SK-MEL-5 (cell line): ENCODE measurements around the gene EIF5. TPM values are rescaled to one million over a fixed set of nuclear protein-coding genes. Genes with fewer than 3 reads are reported as not detected.

Experiments used
- DNase-seq: peaks from one replicate; pipeline ENCODE4 v3.0.0-alpha.2; 2016; ENCODE audit warnings: low read depth, low spot score
- in situ Hi-C: cut with HindIII; loops from 2 replicates; pipeline ENCODE4 v1.10.0; 2016; ENCODE audit warnings: low sequenced_read_pairs, high pct_unique_total_duplicates, low pct_unique_long_range_greater_than_20kb
- polyA plus RNA-seq, 2 experiments: library from polyadenylated mRNA; depleted of rRNA; stranded (reverse); fragments of >200 nt; gene quantifications; 2 replicates each; pipeline ENCODE4 v1.2.3, GENCODE V29; 2015
- total RNA-seq: library from RNA; depleted of rRNA; stranded (reverse); fragments of >200 nt; shearing (Covaris generic); gene quantifications from 2 replicates; pipeline ENCODE4 v1.2.3, GENCODE V29; 2014; rRNA removed

EIF5 gene
- total RNA-seq: 149 and 153 TPM in 2 replicates
- polyA plus RNA-seq (2015; cell fraction: cytosol; rRNA removed): 164 and 217 TPM in 2 replicates
- 212 and 255 TPM in 2 replicates for polyA plus RNA-seq (2015; cell fraction: nucleus; rRNA removed)

- in situ Hi-C loops: no loop called here
- peak; percentile 98 for DNase-seq
Measured at GRCh38 chr14:103333754-103334643, at the start of gene EIF5. Gene EIF5 (plus strand): TSS chr14:103334237. CDS start chr14:103335861, 1,624 bp downstream.

GRCh38 chr14:103284574-103285467 is 49.2 kb upstream of the EIF5 start:
- no peak for DNase-seq
- in situ Hi-C loops: no loop called here

DNA sequence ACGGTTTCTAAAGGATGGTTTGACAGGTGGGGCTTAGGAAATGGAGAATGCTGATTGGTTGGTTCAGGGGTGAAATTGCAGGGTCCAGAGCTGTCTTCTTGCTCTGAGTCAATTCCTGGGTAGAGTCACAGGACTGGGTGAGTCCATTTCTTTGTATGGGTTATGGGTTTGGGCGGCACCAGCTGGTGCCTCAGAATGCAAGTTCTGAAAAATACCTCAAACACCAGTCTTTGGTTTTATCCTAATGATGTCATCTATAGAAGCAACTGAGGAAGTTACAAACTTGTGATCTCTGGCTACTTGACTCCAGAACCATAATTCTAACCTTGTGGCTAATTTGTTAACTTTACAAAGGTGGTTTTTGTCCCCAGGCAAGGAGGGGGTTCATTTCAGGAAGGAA is 47.6 kb upstream of the EIF5 start:
- in situ Hi-C loops: no loop called here

DNA sequence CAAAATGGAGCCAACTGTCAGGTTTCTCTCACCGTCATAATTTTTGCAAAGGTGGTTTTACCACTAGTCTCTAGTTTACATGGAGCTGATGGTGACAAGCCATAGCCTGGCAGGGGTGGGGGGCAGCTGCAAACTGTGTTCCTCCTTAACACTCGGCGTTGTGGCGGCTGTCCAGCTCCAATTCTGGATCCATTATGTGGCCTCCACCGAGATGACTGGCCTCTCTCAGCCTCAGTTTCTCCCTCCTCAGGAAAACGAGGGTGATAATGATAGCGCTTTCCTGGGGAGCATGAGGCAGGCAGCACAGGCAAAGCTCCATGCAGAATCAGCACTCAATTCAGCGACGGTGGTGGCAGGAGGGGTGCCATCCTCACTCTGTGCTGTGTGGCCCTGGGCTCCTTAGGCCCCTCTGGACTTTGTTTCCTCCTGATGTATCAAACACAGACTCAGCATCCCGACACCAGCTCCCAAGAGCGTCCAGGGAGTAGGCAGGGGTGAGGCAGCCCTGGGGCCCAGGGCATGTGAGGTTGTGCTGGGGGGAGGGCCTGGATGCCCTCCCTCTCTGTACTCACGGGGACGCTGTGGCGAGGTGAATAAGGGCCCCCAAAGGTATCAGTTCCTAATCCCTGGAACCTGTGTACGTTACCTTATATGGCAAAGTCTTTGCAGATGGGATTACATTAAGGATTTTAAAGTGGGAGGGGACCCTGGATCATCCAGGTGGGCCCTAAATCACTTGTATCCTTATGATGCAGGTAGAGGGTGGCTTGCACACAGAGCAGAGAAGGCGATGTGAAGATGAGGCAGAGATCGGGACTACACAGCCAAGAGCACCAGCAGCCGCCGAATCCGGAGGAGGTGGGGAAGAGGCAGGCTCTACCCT is 46.8 kb upstream of the EIF5 start:
- no peak for DNase-seq
- in situ Hi-C loops: no loop called here

More for the DNA sequence above, 47.6 kb upstream of the EIF5 start:
- no peak for DNase-seq

DNA sequence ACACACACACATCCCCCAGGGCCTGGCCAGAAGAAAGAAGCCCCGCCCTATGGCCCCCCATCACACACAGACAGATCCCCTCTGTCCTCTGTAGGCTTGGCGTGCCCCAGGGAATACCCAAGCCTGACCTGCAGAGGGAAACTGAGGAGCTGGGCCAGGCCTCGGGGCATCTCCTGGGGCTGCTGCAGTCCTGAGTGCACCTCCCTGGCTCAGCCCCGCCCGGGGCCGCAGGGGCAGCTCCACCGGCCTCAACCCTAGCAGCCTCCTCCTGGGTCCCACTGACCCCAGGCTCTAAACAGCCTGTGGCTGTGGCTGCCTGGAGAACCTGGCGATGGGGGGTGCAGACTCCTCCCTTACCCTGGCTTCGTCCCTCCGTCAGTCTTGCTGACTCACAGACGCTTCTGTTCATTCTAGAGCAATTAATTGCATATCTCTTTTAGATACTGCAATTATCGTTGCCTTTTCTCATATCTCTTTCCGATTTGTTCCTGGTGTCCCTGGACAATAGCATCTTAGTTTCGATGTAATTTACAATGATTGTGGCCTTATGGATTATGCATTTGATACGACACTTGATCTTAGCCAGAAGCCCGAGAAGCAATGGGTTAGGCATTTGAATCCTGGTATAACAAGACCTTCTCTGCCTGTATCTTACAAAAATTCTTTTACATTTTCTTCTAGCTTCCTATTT is 45.8 kb upstream of the EIF5 start:
- DNase-seq: no peak
- in situ Hi-C loops: no loop called here

DNA sequence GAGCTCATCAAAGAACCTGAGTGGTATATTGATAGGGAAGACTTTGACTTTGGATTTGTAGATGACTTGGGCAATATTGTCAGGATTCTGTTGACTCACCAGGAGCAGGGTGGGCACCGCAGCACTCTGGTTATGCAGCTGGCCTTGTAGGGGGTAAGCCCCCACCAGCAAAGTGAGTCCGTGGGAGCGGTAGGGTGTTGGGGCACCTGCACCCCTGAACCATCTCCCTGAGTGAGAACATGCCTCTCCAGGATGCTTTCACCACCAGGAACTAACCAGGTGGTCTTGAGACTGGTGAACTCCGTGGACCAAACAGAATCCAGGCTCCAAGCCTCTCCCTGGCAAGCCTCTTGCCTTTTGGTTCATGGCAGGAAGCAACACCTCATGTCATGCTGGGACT is 44.0 kb upstream of the EIF5 start:
- DNase-seq: no peak
- in situ Hi-C loops: no loop called here

GRCh38 chr14:103290494-103290893 is 43.5 kb upstream of the EIF5 start:
- in situ Hi-C loops: no loop called here
- DNase-seq: no peak

GRCh38 chr14:103290961-103291360 is 43.1 kb upstream of the EIF5 start:
- no peak for DNase-seq
- in situ Hi-C loops: no loop called here

- in situ Hi-C loops: no loop called here
- DNase-seq: peak; percentile 80
Measured at GRCh38 chr14:103292426-103293374, 41.3 kb upstream of the EIF5 start.

GRCh38 chr14:103293465-103293864 is 40.6 kb upstream of the EIF5 start:
- no peak for DNase-seq
- in situ Hi-C loops: no loop called here

GRCh38 chr14:103294091-103294490 is 39.9 kb upstream of the EIF5 start:
- in situ Hi-C loops: no loop called here
- DNase-seq: no peak

DNA sequence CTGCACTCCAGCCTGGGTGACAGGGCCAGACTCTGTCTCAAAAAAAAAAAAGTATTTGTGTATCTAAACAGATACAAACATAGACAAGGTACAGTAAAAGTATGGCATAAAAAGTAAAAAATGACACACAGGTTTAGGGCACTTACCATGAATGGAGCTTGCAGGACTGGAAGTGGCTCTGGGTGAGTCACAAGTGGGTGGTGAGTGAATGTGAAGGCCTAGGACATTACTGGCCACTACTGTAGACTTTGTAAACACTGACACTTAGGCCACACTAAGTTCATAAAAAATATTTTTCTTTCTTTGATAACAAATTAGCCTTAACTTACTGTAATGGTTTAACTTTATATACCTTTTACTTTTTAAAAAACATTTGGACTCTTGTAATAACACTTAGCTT is 38.0 kb upstream of the EIF5 start:
- in situ Hi-C loops: no loop called here
- no peak for DNase-seq

DNA sequence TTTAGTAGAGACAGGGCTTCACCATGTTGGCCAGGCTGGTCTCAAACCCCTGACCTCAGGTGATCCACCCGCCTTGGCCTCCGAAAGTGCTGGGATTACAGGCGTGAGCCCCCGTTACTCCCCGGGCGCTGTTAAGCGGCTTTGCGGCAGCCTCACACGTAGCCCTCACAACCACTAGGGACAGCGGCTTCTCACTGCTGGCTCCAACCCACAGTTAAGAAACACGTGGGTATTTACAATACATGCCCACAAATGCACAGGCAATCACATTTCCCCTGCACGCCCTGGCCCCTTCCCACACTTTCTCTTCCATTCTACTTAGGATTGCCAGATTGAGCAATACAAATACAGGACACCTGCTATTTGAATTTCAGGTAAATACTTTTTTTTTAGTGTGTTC is 37.0 kb upstream of the EIF5 start:
- no peak for DNase-seq
- in situ Hi-C loops: no loop called here

DNA sequence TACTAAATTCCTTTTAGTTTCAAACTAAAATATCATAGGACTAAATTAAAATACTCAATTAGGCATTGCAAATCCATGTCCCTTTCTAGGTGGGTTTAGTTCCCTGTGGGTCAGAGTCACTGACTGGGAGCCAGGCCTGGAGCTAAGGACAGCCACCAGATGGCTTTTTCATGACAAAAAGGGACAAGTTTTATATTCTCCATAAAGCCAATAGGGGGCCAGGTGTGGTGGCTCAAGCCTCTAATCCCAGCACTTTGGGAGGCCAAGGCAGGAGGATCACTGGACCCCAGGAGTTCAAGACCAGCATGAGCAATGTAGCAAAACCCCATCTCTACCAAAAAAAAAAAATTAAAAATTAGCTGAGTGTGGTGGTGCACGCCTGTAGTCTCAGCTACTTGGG is 35.4 kb upstream of the EIF5 start:
- DNase-seq: no peak
- in situ Hi-C loops: no loop called here

DNA sequence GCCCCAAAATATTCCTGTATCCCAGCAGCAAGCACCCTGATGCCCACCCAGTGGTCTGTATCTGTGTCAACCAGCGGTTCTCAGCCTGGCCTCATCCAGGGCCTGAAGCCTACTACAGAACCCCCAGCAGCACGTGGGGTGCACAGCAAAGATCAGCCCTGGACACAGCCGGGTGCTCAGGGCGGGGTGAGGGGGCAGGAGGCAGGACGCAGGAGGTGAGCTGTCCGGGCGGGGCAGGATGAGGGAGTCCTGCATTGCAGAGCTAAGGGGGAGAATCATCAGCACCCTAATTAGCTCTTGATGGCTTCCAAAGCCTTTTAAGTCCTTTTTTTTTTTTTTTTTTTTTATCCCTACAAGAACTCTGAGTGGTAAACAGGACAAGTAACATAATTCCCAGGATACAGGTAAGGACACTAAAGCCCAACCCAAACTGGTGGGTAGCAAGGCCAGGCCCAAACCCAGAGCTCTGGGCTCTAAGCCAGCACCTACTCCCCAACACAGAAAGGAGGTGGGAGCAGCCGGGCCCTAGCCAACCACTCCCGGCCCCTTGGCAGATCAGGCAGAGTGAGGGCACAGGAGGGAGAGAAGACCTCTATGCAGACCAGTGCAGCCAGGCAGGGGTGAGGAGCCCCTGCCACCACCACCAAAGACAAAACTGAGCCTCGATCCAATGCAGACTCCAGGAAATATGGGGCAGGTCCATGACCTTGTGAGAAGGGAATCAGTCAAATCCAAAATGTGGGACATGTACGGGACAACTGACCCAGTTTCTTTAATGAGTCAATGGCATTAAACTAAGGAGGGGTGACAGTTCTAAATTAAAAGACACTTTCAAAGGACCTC is 32.3 kb upstream of the EIF5 start:
- DNase-seq: no peak
- in situ Hi-C loops: no loop called here
